HS-5 (cell line): Measurements from ENCODE around the gene ASS1.

ENCODE experiments used
- DNase-seq: peaks from one replicate; pipeline ENCODE4 v3.0.0-alpha.2; 2012; ENCODE audit warnings: low read depth

Gene ASS1

DNA sequence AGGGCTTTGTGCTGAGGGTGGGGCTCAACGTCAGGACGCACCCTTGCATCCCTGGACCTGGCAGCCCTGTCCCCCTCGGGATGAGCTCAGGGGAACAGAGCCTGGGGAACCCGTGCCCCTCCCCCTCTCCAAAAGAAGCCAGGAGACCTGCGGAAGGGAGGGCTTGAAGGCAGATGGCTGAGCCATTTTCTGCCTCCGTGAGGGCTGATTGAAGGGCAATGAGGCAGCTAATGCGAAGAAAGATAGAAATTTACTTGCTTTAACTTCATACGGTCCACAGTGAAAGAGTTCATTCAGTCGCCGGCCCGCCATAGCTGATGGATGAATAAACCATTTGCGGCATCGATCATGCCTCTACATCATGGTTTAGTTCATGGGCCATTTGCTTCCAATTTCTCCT lies 28.8 kb downstream of the ASS1 start:
- DNase-seq = no peak

DNA sequence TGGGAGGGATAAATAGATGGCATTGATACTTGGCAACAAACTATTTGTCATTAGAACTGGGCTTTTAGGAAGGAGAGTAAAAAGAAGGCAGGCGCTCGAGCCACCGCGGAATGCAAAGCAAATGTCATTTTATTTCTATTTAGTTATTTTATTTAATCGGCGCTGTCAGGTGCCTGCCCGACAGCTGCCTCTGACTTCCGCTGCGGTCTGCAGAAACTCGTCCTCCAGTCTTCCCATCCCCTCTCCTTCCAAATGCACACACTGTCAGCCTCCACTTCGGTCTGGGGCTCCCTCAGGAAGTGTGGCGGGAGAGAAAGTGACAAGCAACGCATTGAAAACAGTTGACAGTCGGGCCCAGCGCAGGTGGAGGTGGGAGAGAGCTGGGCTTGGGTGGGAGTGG lies 29.3 kb downstream of the ASS1 start:
- no peak for DNase-seq

DNA sequence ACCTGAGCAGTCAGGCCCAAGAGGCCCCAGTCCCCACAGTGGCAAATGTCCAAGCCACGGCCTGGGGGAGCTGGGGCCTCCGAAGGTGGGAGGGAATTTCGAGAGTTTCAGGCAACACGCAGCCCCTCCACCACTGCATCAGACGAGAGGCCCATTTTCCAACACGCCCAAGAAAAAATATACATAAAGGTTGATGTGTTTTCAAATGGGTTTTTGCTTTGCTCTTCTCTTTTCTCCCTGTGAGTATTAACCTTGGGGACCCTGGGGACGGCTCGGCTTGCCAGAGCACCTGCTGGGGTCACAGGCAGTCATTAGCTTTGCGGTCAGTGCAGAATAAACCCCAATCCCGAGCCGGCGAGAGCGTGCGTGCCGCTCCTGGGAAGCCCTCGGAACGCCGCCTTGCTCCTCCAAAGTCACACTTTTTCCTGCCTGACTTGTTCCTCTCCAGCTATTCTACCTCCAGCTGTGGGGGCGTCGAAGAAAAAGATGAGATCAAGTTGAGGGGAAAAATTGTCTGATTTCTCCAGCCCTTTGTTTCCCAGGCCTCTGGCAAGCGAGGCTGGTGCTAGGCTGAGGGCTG lies 31.5 kb downstream of the ASS1 start:
- DNase-seq = no peak

DNA sequence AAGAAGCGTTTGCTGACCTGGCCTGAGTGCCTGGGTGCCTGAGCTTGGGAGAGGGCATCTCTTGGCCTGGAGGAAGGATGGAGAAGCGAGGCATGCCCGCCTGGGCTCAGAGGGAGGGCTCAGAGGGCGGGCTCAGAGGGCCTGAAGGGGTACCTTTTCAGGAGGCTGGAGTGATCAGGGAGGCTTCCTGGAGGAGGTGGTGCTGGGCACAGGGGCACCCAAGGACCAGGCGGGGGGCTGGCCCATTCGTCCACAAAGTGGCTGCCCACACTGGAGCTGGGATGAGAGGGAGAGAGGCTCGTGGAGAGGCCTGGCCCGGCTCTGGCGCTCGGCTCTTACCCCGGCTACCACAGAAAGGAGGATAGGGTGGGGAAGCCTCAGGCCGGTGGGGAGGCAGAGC lies 32.8 kb downstream of the ASS1 start:
- no peak for DNase-seq

DNA sequence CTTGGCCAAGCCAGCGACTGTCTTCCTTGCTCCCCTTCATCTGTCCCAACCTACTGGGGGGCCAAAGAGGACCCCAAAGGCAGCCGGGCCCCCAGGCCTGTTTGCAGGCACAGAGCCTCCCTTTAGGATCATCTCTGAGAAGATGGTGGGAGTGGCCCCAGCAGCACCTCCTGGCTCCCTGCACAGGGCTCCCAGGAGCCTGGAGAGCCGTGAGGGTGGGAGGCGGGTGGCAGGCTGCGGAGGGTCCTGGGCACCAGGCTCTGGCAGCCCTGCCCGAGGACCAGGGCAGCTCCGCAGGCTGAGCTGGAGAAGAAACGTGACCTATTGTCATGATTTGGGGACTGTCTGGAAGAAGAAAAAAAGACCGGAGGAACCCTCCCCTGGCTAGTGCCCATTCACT lies 33.4 kb downstream of the ASS1 start:
- DNase-seq = no peak

DNA sequence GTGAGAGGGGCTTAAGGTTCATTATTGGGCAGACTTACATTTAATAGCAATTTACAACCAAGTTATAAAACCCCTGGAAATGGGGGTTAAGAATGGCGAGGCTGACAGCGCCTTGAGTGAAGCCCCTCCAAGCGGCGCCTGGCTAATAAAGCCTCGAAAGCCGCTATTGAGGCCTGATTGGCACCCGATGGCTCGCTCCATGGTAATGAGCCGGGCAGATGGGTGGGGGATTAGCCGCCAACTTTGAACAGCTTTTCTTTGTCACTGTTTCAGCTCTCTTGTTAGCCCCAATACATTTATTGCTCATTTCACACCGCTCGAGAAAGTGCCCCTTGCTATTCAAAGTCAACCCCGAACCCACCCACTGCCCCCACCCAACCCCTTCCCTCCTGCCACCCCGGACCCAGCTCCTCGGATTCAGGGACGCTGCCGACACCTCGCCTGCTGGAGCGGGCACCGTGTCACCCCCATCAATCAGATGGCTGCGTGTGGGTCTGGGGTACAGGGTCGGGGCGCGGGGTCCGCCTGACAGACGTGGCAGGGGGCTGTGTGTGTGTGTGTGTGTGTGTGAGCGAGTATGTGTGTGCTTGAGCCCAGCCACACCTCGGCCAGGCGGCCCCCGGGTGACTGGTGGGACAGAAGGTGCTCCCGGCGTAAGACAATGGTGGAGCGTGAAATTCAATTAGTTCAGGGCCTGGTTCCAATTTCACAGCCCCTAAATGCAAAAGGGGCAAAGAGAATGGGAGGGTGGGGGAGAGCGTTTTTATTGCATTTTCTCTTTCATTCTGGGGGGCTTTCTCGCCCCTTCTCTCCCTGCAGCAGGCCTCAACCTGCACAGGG lies 34.2 kb downstream of the ASS1 start:
- no peak for DNase-seq

DNA sequence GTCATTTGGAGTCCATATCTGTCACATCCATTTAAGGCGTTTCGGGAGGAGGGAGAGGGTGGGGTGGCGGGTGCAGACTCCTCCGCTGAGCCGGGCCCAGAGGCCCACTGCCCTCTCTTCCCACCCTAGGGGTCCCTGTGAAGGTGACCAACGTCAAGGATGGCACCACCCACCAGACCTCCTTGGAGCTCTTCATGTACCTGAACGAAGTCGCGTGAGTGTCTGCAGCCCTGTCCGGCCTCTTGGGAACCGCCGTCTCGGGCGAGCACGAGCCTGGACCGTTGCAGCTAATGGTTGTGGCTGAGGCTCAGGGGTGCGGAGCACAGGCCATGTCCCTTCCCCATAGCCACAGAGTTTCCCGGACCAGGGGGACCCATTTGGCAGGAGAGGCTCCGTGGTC lies 34.8 kb downstream of the ASS1 start:
- DNase-seq = no peak

DNA sequence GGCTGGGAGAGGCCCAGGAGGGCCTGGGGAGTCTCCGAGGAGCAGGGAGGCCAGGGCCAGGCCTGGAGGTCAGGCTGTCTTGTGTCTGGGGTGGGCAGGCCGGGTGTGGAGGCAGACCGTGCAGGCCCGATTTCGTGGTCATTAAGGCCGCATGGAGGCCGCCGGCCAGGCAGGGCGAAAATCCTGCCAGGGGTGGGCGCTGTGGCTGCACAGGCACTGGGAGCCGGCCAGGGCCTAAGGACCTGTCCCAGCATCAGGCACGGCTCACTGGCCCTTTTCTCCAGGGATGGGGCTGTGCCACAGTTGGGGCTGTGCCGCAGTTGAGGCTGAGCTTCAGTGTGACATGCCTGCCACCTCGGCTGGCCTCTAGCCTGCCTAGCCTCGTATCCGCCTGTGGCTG lies 35.9 kb downstream of the ASS1 start:
- no peak for DNase-seq

DNA sequence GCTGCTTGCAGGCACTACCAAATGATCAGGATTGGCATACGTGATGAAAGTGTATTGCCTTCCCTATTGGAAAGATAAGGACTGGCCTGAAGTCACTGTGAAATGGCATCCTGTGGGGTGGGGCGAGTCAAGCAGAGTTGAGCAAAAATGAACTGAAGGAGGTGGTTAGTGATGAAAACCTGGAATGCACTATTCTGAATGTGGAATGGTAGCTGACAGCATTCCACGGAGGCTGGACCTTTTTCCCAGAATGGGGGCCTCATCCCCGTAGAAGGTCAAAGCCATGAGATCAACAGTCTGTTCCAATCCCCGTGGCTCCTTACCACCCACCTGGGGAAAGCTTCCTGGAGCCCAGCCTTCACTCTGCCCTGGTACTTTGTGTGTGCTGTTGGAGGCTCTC lies 37.7 kb downstream of the ASS1 start:
- DNase-seq = no peak

DNA sequence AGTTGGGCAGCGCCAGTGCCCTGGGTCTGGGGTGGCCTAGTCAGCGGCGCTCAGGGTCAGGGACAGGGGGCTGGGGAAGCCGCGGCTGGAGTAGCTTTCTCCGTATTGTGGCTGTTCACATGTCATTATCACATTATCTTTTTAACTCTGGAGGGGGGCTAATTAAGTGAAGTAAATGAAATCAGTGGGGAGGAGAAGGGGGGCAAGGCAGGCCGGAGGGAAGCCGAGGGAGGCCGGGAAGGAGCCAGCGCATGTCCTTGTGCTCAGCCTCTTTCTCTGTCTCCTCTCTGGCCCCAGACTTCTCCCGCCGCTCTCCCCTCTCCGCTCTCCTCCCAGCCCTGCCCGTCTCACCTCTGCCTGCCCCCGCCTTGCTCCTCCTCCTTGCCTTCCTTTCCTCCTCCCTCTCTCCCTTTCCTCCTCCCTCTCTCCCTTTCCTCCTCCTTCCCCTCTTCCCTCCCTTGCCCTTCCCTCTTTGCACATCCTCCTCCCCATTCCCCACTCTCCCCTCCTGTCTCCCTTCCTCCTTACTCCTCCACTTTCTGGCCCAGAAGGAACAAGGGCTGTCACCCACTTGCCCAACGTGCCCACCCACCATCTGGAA lies 38.7 kb downstream of the ASS1 start:
- no peak for DNase-seq

DNA sequence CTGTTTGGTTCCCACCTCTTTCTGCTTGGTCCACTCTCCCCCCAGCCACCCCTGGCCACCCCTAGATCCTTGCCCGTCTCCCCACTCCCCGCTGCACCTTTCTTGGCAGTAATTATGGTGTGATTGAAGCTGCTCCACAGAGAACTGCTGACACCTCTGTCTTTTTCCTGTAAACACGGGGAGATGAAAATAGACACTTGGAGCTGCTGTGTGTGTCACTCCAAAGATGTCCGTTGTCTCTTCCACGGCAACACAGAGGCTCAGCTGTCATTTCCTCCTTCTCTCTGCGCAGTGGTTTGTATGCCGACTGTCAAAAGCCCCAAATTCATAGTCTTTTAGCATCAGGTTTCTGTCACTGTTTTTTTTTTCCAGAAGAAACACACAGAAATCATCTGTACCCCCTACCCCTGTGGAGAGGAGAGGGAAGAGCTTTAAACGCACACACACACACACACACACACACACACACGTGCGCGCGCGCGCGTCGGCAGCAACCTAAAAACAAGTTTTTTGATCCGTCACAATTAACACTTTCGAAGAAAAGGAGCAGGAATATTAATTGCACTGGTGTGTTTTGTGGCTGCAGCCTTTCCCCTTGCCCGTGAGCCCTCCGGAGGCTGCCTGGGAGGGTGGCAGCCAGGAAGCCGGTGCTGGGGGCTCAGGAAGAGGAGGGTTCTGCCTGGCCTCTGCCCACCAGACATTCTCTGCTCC lies 39.8 kb downstream of the ASS1 start:
- DNase-seq = no peak

DNA sequence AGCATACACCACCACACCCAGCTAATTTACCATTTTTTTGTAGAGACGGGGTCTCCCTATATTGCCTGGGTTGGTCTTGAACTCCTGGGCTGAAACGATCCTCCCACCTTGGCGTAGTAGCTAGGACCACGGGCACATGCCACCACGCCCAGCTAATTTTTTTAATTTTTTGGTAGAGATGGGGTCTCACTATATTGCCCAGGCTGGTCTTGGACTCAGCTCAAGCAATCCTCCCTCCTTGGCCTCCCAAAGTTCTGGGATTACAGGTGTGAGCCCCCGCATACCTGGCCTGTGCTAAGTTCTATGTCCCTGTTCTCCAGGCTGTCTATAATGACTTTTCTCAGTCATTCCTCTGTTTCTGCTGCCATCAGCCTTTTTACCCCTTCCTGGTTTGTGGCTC lies 41.3 kb downstream of the ASS1 start:
- DNase-seq = no peak

DNA sequence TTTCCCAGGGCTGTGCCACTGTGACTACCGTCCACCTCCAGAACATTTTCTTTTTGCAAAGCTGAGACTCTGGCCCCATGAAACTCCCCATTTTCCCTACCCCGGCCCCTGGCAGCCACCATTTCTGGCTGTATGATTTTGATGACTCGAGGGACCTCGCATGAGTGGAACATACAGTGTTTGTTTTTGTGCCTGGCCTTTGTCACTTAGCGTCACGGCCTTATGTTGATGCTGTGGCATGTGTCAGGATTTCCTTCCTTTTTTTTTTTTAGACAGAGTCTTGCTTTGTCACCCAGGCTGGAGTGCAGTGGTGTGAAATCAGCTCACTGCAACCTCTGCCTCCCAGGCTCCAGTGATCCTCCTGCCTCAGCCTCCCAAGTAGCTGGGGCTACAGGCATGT lies 42.7 kb downstream of the ASS1 start:
- no peak for DNase-seq

DNA sequence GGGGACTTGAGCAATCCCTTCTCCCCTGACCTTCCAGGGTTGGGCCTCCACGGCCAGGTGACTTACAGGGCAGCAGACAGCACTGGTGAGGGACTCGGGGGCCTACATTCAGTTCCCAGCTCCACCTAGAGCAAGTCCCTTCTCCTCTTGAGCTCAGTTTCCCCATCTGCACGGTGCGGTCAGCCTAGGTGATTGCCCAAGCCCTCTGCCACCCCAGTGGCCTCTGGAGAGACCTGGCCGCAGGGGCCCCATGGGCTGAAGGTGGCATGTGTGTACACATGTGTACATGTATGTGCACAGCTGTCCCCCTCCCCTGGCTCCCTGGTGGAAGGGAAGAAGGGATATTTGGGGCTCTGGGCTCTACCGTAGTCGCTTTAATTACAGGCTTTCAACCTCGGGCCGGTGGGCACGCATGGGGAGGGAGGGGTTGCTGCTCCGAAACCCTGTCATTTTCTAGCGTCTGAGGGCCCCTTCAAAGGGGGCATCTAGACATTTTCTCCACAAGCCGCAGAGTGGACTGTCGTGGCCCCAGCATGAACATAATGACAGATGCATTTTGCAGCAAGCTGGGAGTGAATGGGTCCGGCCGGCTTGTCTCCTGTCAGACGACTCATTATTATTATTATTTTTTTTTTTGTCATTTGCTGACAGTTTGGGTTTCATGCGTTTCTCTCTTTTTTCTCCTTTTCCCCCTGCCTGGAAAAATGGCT lies 44.0 kb downstream of the ASS1 start:
- no peak for DNase-seq

DNA sequence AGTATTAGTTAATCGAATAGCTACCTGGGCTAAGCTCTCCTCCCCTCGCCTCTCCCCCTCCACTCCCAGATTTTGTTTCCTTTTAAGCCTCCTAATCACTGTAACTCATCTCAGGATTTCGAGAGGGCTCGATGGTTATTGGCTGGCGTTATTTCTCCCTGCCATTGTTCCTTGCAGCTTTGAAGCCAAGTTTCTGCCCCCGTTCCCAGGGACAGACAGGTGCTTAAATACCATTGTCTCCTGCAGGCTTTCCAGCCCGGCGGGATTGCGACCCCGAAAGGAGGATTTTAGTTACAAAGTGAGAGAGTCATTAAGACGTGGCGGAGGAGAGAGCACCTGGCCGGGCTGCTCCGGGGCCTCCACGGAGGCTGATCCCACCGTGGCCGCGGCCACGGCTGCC lies 46.2 kb downstream of the ASS1 start:
- DNase-seq = no peak

DNA sequence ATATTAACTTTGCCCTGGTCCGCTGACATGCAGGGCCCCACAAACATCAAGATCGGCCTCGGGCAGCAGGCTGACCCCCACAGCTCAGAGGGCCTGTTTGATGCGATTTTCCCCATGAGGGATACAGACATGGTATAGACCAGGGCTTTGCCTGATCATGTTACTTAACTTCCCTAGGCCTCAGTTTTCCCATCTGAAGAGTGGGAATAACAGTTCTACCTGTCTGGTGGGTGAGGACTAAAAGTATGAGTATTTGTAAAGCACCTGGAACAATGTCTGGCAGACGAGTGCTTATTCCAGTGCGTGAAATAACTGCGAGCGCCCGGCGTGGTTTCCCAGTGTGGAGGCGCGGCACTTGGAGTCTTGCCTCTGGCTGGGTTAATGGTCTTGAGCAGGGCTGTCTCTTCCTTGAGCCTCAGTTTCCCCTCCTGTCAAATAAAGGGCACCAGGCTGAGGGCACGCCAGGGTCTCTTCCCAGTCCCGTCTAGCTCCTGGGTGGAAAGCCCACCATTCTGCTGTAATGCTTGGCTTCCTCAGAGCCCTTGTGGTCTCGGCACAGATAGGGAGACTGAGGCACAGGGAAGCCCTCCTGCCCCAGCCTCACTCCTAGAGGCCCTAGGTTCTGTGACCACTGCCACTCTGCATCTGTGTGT lies 47.2 kb downstream of the ASS1 start:
- DNase-seq = no peak

DNA sequence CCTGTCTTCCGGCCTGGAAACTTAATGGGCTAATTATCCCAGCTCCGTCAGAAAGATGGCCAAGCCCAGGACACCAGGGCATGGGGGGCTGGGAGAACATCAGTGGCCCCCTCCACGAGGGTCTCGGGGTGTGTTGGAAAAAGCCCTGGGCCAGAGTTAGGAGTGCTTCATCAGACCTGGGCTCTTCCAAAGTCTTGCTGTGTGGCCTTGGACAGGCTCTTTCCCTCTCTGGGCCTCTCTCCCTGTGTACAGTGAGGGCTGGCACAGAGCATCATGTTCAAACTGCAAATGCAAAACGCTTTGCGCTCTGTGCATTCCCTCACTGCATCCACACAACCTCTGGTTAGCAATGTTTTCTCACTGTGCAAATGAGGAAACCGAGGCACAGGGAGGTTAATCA lies 48.3 kb downstream of the ASS1 start:
- no peak for DNase-seq

DNA sequence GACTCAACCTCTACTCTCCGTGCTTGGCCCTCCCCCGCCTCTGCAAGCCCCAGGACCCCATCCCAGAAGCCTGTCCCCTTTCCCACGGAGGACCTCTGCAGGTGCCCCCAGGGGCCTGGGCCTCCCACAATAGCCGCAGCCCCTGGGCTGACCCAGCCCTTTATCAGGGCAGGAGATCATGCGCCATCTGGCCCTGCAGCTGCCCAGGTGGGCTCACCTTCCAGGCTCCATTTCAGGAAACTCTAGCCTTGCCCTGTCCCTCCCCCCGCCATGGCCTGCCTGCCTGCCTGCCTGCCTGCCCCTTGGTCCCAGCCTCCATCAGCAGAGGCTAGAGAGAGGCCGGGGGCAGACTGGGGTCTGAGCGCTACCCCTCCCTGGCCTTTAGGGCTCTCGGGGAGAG lies 48.7 kb downstream of the ASS1 start:
- no peak for DNase-seq

DNA sequence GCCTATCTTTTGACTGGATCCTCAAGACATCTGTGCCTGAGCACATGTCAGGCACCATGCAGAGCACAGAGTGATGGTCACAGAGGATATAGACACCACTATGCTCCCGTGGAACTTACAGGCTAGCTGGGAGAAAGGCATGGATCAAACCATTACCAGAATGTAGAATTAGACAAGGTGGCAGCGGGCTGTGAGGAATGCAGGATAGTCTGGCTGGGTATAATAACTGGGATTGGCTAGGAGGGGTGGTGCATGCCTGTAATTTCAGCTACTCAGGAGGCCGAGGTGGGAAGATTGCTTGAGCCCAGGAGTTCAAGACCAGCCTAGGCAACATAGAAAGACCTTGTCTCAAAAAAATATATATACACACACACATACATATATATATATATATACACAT lies 50.3 kb downstream of the ASS1 start:
- no peak for DNase-seq

DNA sequence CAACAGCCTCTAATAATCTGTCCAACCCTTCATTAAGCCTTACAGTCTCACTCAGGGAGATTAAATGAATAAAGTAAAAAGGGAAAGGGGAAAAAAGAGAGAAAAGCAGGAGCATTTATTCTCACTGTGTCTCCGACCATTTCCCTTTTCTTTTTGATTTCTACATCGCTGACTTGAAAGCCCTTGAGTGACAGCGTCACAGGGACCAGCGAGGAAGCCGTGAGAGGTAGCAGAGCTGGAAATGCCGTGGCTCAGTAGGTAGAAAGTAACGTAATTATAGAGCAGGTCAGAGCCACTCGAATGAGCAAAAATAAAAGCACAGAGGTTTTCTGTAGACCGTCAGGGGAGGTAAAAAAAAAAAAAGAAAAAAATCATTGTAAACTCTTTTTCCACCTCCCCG lies 52.4 kb downstream of the ASS1 start:
- no peak for DNase-seq

DNA sequence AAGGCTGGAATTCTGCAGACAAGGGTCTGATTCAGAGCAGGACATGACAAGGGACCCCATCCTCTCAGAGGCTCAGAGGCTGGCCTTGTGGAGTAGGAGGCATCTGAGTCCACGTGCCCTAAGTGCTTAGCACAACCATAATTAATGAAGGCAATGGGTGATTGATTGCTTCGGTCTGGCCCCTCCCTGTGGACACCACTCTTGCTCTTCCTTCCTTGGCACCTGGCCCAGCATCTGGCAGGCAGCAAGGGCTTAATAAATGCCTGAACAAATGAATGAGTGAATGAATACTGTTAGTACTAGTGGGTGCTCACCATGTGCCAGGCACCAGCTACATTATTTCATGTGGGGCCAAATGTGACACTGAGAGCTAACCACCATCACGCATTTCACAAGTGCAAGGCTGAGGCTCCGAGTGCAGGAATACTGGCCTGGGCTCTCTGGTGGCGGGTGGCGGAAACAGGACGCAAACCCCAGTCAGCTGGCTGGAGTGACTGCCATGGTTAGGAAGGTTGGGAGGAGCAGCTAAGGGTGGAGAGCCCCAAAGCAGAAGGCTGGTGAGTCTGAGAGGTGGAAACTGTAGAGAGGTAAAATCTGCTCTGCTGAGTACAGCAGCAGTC lies 53.6 kb downstream of the ASS1 start:
- no peak for DNase-seq
